ENCODE results near the gene CABP1.

Gene CABP1

DNA sequence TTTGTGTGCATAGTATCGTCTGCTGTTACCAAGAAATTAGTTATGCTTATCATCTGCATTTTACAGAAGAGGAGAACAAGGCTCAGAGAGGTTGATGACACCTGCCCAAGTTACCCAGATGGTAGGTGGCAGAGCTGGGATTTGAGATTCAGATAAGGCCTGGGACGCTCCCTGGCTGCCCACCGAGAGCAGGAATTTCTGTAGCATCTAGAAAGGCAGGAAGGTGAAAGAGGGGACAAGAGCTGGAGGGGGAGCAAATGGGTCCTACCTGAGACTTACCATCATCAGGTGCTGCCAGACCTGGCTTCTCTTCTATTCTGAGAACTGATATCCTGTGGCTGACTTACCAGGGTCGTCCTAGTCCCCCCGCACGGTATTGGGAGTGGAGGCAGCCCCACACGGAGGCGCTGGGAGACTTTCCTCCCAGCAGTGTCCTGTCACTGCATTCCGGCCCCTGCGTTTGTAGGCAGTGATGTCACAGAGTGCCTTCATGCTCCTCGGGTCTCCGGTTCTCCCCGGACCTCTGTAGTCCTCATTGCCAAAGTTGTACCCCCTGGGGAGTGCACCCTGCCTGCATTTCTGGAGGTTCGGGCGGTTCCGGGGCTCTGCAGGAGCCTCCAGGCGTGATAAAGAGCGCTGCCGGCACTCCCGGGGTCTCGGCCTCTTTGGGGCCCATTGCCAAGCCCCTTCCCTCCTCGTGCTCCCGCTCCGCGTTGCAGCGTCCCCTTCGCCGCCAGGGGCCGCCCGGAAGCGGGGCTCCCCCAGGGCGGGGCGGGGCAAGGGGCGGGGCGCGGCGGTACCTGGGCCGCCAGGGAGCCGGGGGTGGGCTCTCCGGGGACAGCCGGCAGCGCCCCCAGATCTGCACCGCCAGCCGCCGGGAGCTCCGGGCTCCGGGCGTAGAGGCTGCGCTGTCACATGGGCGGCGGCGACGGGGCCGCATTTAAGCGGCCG is at the start of gene CABP1:
TSS of gene CABP1 (plus strand) at position 856 of the 951 bp plus-strand sequence. CDS start at position 916, 60 bp downstream.
- H3K9me3 ChIP-seq (ENCODE audit: insufficient read depth, low read length), result no peaks in the 10 kb centered on the region
- no peaks in the 10 kb centered on the region for H4K20me1 ChIP-seq (ENCODE audit: low read depth, low read length)
- H3K4me2 ChIP-seq (ENCODE audit: low read depth, low read length, poor library complexity, severe bottlenecking), result peak within 1 kb of the TSS; percentile 55
- no peaks in the 10 kb centered on the region for H3K27me3 ChIP-seq (ENCODE audit: low read length)
- peak within 1 kb of the TSS; percentile 46 for H3K4me3 ChIP-seq (ENCODE audit: insufficient read depth, low read length, poor library complexity, severe bottlenecking)
- peak within 1 kb of the TSS; percentile 57 for H3K9ac ChIP-seq (ENCODE audit: low read length)
- H3K79me2 ChIP-seq (ENCODE audit: insufficient read depth, low read length), result no peaks in the 10 kb centered on the region
- no peaks in the 10 kb centered on the region for H3K9me2 ChIP-seq (replicated peaks; ENCODE audit: insufficient read depth, low read length)
- peak within 1 kb of the TSS; percentile 91 for H2AFZ ChIP-seq (ENCODE audit: low read depth, low read length, severe bottlenecking)
- H3K36me3 ChIP-seq (ENCODE audit: low read length), result no peaks in the 10 kb centered on the region
- no peaks in the 10 kb centered on the region for H3F3A ChIP-seq (ENCODE audit: insufficient read depth)
- no peak within 1 kb of the TSS for H3K27ac ChIP-seq (ENCODE audit: low read depth, low read length)
- TF ChIP-seq, protein P1, sequence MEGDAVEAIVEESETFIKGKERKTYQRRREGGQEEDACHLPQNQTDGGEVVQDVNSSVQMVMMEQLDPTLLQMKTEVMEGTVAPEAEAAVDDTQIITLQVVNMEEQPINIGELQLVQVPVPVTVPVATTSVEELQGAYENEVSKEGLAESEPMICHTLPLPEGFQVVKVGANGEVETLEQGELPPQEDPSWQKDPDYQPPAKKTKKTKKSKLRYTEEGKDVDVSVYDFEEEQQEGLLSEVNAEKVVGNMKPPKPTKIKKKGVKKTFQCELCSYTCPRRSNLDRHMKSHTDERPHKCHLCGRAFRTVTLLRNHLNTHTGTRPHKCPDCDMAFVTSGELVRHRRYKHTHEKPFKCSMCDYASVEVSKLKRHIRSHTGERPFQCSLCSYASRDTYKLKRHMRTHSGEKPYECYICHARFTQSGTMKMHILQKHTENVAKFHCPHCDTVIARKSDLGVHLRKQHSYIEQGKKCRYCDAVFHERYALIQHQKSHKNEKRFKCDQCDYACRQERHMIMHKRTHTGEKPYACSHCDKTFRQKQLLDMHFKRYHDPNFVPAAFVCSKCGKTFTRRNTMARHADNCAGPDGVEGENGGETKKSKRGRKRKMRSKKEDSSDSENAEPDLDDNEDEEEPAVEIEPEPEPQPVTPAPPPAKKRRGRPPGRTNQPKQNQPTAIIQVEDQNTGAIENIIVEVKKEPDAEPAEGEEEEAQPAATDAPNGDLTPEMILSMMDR (IDR thresholded peaks at IDR 0.05; ENCODE audit: insufficient read depth, low read length, poor library complexity, severe bottlenecking), result peak; percentile 71
- TF ChIP-seq EZH2phosphoT487 (conservative IDR thresholded peaks at IDR 0.05; ENCODE audit: low read length), result no peak

DNA sequence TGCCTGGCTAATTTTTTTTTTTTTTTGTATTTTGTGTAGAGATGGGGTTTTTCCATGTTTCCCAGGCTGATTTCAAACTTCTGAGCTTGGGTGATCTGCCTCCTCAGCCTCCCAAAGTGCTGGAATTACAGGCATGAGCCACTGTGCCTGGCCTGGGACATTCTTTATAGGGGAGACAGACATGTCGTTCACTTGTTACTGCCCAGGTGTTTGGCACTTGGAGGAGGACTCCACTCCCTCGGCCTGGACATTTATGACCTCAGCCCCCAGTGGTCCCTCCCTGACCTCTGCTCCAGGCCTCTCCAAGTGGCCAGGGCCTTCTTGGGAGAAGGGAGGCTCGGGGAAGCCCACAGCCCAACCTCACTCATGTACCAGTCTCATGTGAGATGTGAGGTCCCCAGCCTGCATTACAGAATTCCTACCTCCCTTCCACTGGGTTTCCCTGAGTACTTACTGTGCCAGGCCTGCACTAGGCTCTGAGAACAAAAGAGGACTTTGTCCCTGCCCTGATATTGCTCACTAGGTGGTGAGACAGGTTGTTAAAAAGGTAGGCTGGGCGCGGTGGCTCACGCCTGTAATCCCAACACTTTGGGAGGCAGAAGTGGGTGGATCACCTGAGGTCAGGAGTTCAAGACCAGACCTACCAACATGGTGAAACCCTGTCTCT is 49.6 kb upstream of the CABP1 start:
- Histone ChIP-seq H3K9ac (ENCODE audit: low read length) (no peak overlapping the region), H3K27me3 (ENCODE audit: low read length) (no peaks in the 10 kb centered on the region), H4K20me1 (ENCODE audit: low read depth, low read length) (no peaks in the 10 kb centered on the region), H3K27ac (ENCODE audit: low read depth, low read length) (no peak overlapping the region), H3K4me3 (ENCODE audit: insufficient read depth, low read length, poor library complexity, severe bottlenecking) (no peak overlapping the region), H3K9me2 (replicated peaks; ENCODE audit: insufficient read depth, low read length) (no peaks in the 10 kb centered on the region), H3K4me2 (ENCODE audit: low read depth, low read length, poor library complexity, severe bottlenecking) (no peak overlapping the region), H3K9me3 (ENCODE audit: insufficient read depth, low read length) (no peaks in the 10 kb centered on the region), H3K79me2 (ENCODE audit: insufficient read depth, low read length) (no peaks in the 10 kb centered on the region), H3K36me3 (ENCODE audit: low read length) (no peaks in the 10 kb centered on the region), H3F3A (ENCODE audit: insufficient read depth) (no peaks in the 10 kb centered on the region), H2AFZ (ENCODE audit: low read depth, low read length, severe bottlenecking) (no peak overlapping the region)
- no peak for TF ChIP-seq EZH2phosphoT487 (conservative IDR thresholded peaks at IDR 0.05; ENCODE audit: low read length)
- TF ChIP-seq, protein P1 (IDR thresholded peaks at IDR 0.05; ENCODE audit: insufficient read depth, low read length, poor library complexity, severe bottlenecking), result no peak

DNA sequence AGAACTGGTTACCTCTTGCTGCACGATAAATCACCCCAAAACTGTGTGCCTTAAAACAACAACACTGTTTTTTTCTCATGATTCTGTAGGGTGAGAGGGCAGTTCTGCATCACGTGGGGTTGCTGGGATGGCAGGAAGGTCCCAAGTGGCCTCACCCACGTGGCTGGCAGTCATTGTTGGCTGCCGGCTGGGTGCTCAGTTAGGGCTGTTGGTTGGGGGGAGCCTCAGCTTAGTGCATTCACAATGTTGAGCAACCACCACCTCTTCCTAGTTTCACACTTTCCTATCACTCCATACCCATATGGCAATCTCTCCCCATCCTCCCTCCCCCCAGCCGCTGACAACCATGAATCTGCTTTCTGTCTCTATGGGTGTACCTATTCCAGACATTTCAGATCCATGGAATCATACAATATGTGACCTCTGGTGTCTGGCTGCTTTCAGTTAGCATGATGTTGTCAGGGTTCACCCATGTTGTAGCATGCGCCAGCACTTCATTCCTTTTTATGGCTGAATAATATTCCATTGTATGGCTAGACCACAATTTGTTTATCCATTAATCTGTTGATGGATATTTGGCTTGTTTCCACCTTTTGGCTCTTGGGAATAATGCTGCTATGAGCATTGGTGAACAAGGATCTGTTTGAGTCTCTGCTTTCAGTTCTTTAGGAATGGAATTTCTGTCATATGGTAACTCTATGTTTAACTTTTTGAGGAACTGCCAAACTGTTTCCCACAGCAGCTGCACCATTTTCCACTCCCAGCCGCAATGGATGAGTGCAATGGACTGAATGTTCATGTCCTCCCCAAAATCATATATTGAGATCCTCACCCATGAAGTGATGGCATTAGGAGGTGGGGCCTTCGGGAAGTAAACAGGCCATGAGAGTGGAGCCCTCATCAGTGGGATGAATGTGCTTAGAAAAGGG is 48.0 kb upstream of the CABP1 start:
- Histone ChIP-seq H3F3A (ENCODE audit: insufficient read depth) (no peaks in the 10 kb centered on the region), H4K20me1 (ENCODE audit: low read depth, low read length) (no peaks in the 10 kb centered on the region), H3K79me2 (ENCODE audit: insufficient read depth, low read length) (no peaks in the 10 kb centered on the region), H3K27ac (ENCODE audit: low read depth, low read length) (no peak overlapping the region), H3K4me2 (ENCODE audit: low read depth, low read length, poor library complexity, severe bottlenecking) (no peak overlapping the region), H3K27me3 (ENCODE audit: low read length) (no peaks in the 10 kb centered on the region), H3K36me3 (ENCODE audit: low read length) (no peaks in the 10 kb centered on the region), H3K4me3 (ENCODE audit: insufficient read depth, low read length, poor library complexity, severe bottlenecking) (no peak overlapping the region), H3K9me3 (ENCODE audit: insufficient read depth, low read length) (no peaks in the 10 kb centered on the region), H2AFZ (ENCODE audit: low read depth, low read length, severe bottlenecking) (no peak overlapping the region), H3K9me2 (replicated peaks; ENCODE audit: insufficient read depth, low read length) (no peaks in the 10 kb centered on the region), H3K9ac (ENCODE audit: low read length) (no peak overlapping the region)
- TF ChIP-seq, protein P1 (IDR thresholded peaks at IDR 0.05; ENCODE audit: insufficient read depth, low read length, poor library complexity, severe bottlenecking), result no peak
- TF ChIP-seq EZH2phosphoT487 (conservative IDR thresholded peaks at IDR 0.05; ENCODE audit: low read length), result no peak

Data from SU-DHL-6 (cell line).